ENCODE data around the gene MIS18BP1.

Gene MIS18BP1

GRCh38 chr14:45198551-45198950 is 54.5 kb downstream of the MIS18BP1 start:
- no peaks in the 10 kb centered on the region for H3K79me2 ChIP-seq (ENCODE audit: control insufficient read depth, low read length)
- no peak overlapping the region for H3K4me2 ChIP-seq (ENCODE audit: low read length)
- H3K9me3 ChIP-seq (ENCODE audit: control insufficient read depth, insufficient read depth, low read length) = no peaks in the 10 kb centered on the region
- H3K36me3 ChIP-seq (ENCODE audit: control insufficient read depth, low read length) = peaks cover 42% of the 10 kb centered on the region
- no peaks in the 10 kb centered on the region for H3K27me3 ChIP-seq (ENCODE audit: control insufficient read depth, low read length)
- H3K4me3 ChIP-seq (ENCODE audit: low read length) = no peak overlapping the region
- TF ChIP-seq CTCF (IDR thresholded peaks at IDR 0.05; ENCODE audit: low read depth, low read length, poor library complexity, severe bottlenecking) (no peak), EZH2phosphoT487 (IDR thresholded peaks at IDR 0.05; ENCODE audit: borderline replicate concordance, low read length) (no peak)
- 0 out of 2 replicates have a peak, but pooled peaks cover 3% of the 10 kb centered on the region for H3K4me1 ChIP-seq (ENCODE audit: control insufficient read depth, low read length)
- H4K20me1 ChIP-seq (ENCODE audit: control insufficient read depth, insufficient read depth, low read depth, low read length) = no peaks in the 10 kb centered on the region
- no peaks in the 10 kb centered on the region for H3K9me2 ChIP-seq (replicated peaks; ENCODE audit: control insufficient read depth, low read length)
- H3K27ac ChIP-seq (ENCODE audit: low read depth, low read length) = no peak overlapping the region
- H3F3A ChIP-seq (ENCODE audit: control insufficient read depth, insufficient read depth) = peaks cover 7% of the 10 kb centered on the region; the same call in 1 of the 2 replicates

- no peaks in the 10 kb centered on the region for H3K9me2 ChIP-seq (replicated peaks; ENCODE audit: control insufficient read depth, low read length)
- peaks cover 2% of the 10 kb centered on the region; the same call in 1 of the 2 replicates for H3K79me2 ChIP-seq (ENCODE audit: control insufficient read depth, low read length)
- no peaks in the 10 kb centered on the region for H3K27me3 ChIP-seq (ENCODE audit: control insufficient read depth, low read length)
- no peaks in the 10 kb centered on the region for H4K20me1 ChIP-seq (ENCODE audit: control insufficient read depth, insufficient read depth, low read depth, low read length)
- H3K27ac ChIP-seq (ENCODE audit: low read depth, low read length) = no peak overlapping the region
- TF ChIP-seq CTCF (IDR thresholded peaks at IDR 0.05; ENCODE audit: low read depth, low read length, poor library complexity, severe bottlenecking) (no peak), EZH2phosphoT487 (IDR thresholded peaks at IDR 0.05; ENCODE audit: borderline replicate concordance, low read length) (no peak)
- peaks cover 21% of the 10 kb centered on the region for H3K36me3 ChIP-seq (ENCODE audit: control insufficient read depth, low read length)
- no peak overlapping the region for H3K4me2 ChIP-seq (ENCODE audit: low read length)
- 0 out of 2 replicates have a peak, but pooled peaks cover 3% of the 10 kb centered on the region for H3K4me1 ChIP-seq (ENCODE audit: control insufficient read depth, low read length)
- no peak overlapping the region for H3K4me3 ChIP-seq (ENCODE audit: low read length)
- H3K9me3 ChIP-seq (ENCODE audit: control insufficient read depth, insufficient read depth, low read length) = no peaks in the 10 kb centered on the region
- peaks cover 3% of the 10 kb centered on the region; the same call in 1 of the 2 replicates for H3F3A ChIP-seq (ENCODE audit: control insufficient read depth, insufficient read depth)
Measured at GRCh38 chr14:45194964-45195363, 58.0 kb downstream of the MIS18BP1 start.

GRCh38 chr14:45185100-45185814 is 67.7 kb downstream of the MIS18BP1 start:
- TF ChIP-seq CTCF (IDR thresholded peaks at IDR 0.05; ENCODE audit: low read depth, low read length, poor library complexity, severe bottlenecking) (no peak), EZH2phosphoT487 (IDR thresholded peaks at IDR 0.05; ENCODE audit: borderline replicate concordance, low read length) (no peak)
- Histone ChIP-seq H3K36me3 (ENCODE audit: control insufficient read depth, low read length) (peaks cover 29% of the 10 kb centered on the region), H3K4me3 (ENCODE audit: low read length) (no peak overlapping the region), H3F3A (ENCODE audit: control insufficient read depth, insufficient read depth) (peaks cover 4% of the 10 kb centered on the region; the same call in 1 of the 2 replicates), H3K4me1 (ENCODE audit: control insufficient read depth, low read length) (no peaks in the 10 kb centered on the region), H4K20me1 (ENCODE audit: control insufficient read depth, insufficient read depth, low read depth, low read length) (no peaks in the 10 kb centered on the region), H3K27me3 (ENCODE audit: control insufficient read depth, low read length) (no peaks in the 10 kb centered on the region), H3K27ac (ENCODE audit: low read depth, low read length) (no peak overlapping the region), H3K9me2 (replicated peaks; ENCODE audit: control insufficient read depth, low read length) (no peaks in the 10 kb centered on the region), H3K79me2 (ENCODE audit: control insufficient read depth, low read length) (no peaks in the 10 kb centered on the region), H3K9me3 (ENCODE audit: control insufficient read depth, insufficient read depth, low read length) (no peaks in the 10 kb centered on the region), H3K4me2 (ENCODE audit: low read length) (no peak overlapping the region)

Measured in DOHH2 (cell line).